ENCODE data around the gene EPHA6.
"Not testable (repeated sequence)": the region's sequence is repeated elsewhere in the genome, so short reads cannot be mapped to it uniquely, and the experiment has no call there.

DNA sequence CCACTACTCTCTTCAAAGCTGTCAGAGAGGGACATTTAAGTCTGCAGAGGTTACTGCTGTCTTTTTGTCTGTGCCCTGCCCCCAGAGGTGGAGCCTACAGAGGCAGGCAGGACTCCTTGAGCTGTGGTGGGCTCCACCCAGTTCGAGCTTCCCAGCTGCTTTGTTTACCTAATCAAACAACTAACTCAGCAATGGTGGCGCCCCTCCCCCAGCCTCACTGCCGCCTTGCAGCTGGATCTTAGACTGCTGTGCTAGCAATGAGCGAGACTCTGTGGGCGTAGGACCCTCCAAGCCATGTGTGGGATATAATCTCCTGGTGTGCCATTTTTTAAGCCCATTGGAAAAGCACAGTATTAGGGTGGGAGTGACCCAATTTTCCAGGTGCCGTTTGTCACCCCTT lies 733.2 kb downstream of the EPHA6 start:
- not testable (repeated sequence) for TF ChIP-seq CTCF, POLR2A (IDR thresholded peaks at IDR 0.05)
